H1 (cell line): ENCODE data around the gene SCN1B. TPM values are rescaled to one million over a fixed set of nuclear protein-coding genes. Genes with fewer than 3 reads are reported as not detected.
A peak's percentile ranks its signal among the peaks of the same experiment; 100 is the strongest.

ENCODE experiments used
- CTCF ChIA-PET: fragments of 300-600 bp; sonication (Branson Sonifier 250); formaldehyde crosslinking; loops from one replicate; lab custom pipeline; 2021; ENCODE audit not compliant: partially characterized antibody; lab: Charles Lee
- POLR2A ChIA-PET: fragments of 300-600 bp; sonication (Branson Sonifier 250); formaldehyde crosslinking; loops from one replicate; lab custom pipeline; 2021; ENCODE audit warnings: inconsistent platforms; ENCODE audit not compliant: partially characterized antibody; lab: Charles Lee
- DNase-seq, 2 experiments: peaks; one replicate each; pipeline versions ENCODE4 v3.0.0 to v3.0.0-alpha.2; 2010 to 2022; ENCODE audit warnings: low spot score in 2 of 2, low read depth in 1 of 2, mixed read lengths in 1 of 2
- FAIRE-seq: peaks from 2 replicates; lab custom pipeline; 2011; peaks lifted over from hg19 to GRCh38; lab: Jason Lieb, UNC
- H2AFZ ChIP-seq: 2 replicates; pipeline ENCODE4 v1.8.1; 2012; ENCODE audit warnings: low read length, inconsistent platforms
- H2AK5ac ChIP-seq: 2 replicates; pipeline ENCODE4 v1.6.1; 2013; ENCODE audit warnings: low read depth, low read length
- H2BK120ac ChIP-seq: replicated peaks from 2 replicates; pipeline ENCODE3; 2013; ENCODE audit warnings: low read depth, low read length, inconsistent platforms
- H2BK12ac ChIP-seq: 2 replicates; pipeline ENCODE4 v1.6.1; 2013; ENCODE audit warnings: low read depth, low read length
- H2BK15ac ChIP-seq: 2 replicates; pipeline ENCODE4 v1.6.1; 2013; ENCODE audit warnings: low read length
- H2BK20ac ChIP-seq: 2 replicates; pipeline ENCODE4 v1.6.1; 2013; ENCODE audit warnings: low read length
- H2BK5ac ChIP-seq: 2 replicates; pipeline ENCODE4 v1.6.1; 2013; ENCODE audit warnings: low read depth, low read length
- H3K14ac ChIP-seq: 2 replicates; pipeline ENCODE4 v1.6.1; 2013; ENCODE audit warnings: inconsistent platforms; ENCODE audit not compliant: insufficient read length
- H3K18ac ChIP-seq: 2 replicates; pipeline ENCODE4 v1.6.1; 2013; ENCODE audit warnings: low read length; ENCODE audit errors: extremely low read depth
- H3K23ac ChIP-seq: 2 replicates; pipeline ENCODE4 v1.6.1; 2013; ENCODE audit warnings: inconsistent platforms; ENCODE audit not compliant: insufficient read length
- H3K23me2 ChIP-seq: 2 replicates; pipeline ENCODE4 v1.6.1; 2013; ENCODE audit warnings: low read depth, low read length
- H3K27ac ChIP-seq: 2 replicates; pipeline ENCODE4 v1.6.1; 2011; ENCODE audit warnings: low read depth, low read length, inconsistent platforms
- H3K27me3 ChIP-seq, 4 experiments: replicated peaks in 1 of 4; 1 replicate in 1 of 4; 2 replicates in 3 of 4; pipeline versions ENCODE4 v1.6.1 to v1.8.1; 2011 to 2013; ENCODE audit warnings: low read length in 3 of 4, mild to moderate bottlenecking in 3 of 4, inconsistent platforms in 2 of 4, mixed read lengths in 2 of 4, moderate library complexity in 1 of 4; ENCODE audit not compliant: control insufficient read depth in 3 of 4, insufficient read depth in 3 of 4; ENCODE audit errors: extremely low read depth in 1 of 4
- H3K36me3 ChIP-seq, 4 experiments: 2 replicates each; pipeline versions ENCODE4 v1.6.1 to v1.8.1; 2011 to 2013; ENCODE audit warnings: mild to moderate bottlenecking in 4 of 4, low read length in 3 of 4, moderate library complexity in 2 of 4, control low read depth in 1 of 4, inconsistent platforms in 1 of 4; ENCODE audit not compliant: insufficient read depth in 4 of 4, control insufficient read depth in 2 of 4
- H3K4ac ChIP-seq: replicated peaks from 2 replicates; pipeline ENCODE3; 2013; ENCODE audit warnings: low read length, low read depth, mixed read lengths, inconsistent platforms; ENCODE audit not compliant: insufficient read length
- H3K4me1 ChIP-seq, 4 experiments: replicated peaks in 1 of 4; 1 replicate in 1 of 4; 2 replicates in 3 of 4; pipeline versions ENCODE4 v1.6.1 to v1.8.1; 2011 to 2013; ENCODE audit warnings: low read length in 3 of 4, inconsistent platforms in 2 of 4, mixed read lengths in 1 of 4; ENCODE audit not compliant: insufficient read depth in 4 of 4, control insufficient read depth in 3 of 4
- H3K4me2 ChIP-seq, 2 experiments: 2 replicates each; pipeline versions ENCODE4 v1.6.1 to v1.8.1; 2011 to 2013; ENCODE audit warnings: low read depth in 2 of 2, low read length in 2 of 2, control low read depth in 1 of 2, inconsistent platforms in 1 of 2, mild to moderate bottlenecking in 1 of 2; ENCODE audit not compliant: insufficient read depth in 1 of 2
- H3K4me3 ChIP-seq, 4 experiments: fragments of 200-600, 300-600 bp in 1 of 4; sonication (generic), shearing (Covaris generic), sonication (Bioruptor Twin) in 1 of 4; 2 replicates each; pipeline versions ENCODE4 v1.5.1 to v1.8.1; 2011 to 2016; ENCODE audit warnings: low read length in 4 of 4, low read depth in 3 of 4, control low read depth in 2 of 4, inconsistent platforms in 2 of 4, mild to moderate bottlenecking in 2 of 4, mixed read lengths in 1 of 4, moderate library complexity in 1 of 4; ENCODE audit not compliant: insufficient read depth in 2 of 4; ENCODE audit errors: extremely low read depth in 1 of 4
- H3K56ac ChIP-seq: replicated peaks from 2 replicates; pipeline ENCODE3; 2013; ENCODE audit warnings: low read depth, mild to moderate bottlenecking, mixed read lengths, low read length, inconsistent platforms; ENCODE audit not compliant: insufficient read length
- H3K79me1 ChIP-seq: 2 replicates; pipeline ENCODE4 v1.6.1; 2013; ENCODE audit warnings: low read depth, low read length, control low read depth
- H3K79me2 ChIP-seq, 2 experiments: 2 replicates each; pipeline versions ENCODE4 v1.6.1 to v1.8.1; 2012 to 2013; ENCODE audit warnings: low read length in 2 of 2, mild to moderate bottlenecking in 2 of 2, inconsistent platforms in 1 of 2; ENCODE audit not compliant: insufficient read depth in 2 of 2, control insufficient read depth in 1 of 2
- H3K9ac ChIP-seq, 4 experiments: replicated peaks in 1 of 4; 1 replicate in 1 of 4; 2 replicates in 3 of 4; pipeline versions ENCODE4 v1.6.1 to v1.8.1; 2011 to 2013; ENCODE audit warnings: low read depth in 3 of 4, low read length in 3 of 4, control low read depth in 2 of 4, mild to moderate bottlenecking in 2 of 4, moderate library complexity in 2 of 4, inconsistent platforms in 1 of 4; ENCODE audit errors: extremely low read depth in 1 of 4
- H3K9me3 ChIP-seq, 2 experiments: 2 replicates each; pipeline versions ENCODE4 v1.6.1 to v1.8.1; 2012 to 2013; ENCODE audit warnings: mild to moderate bottlenecking in 2 of 2, moderate library complexity in 2 of 2, control low read depth in 1 of 2, inconsistent platforms in 1 of 2, low read depth in 1 of 2, low read length in 1 of 2, mixed read lengths in 1 of 2; ENCODE audit not compliant: insufficient read depth in 2 of 2
- H4K20me1 ChIP-seq, 2 experiments: replicated peaks in 1 of 2; 2 replicates each; pipeline versions ENCODE3 to v1.8.1; 2011 to 2013; ENCODE audit warnings: inconsistent platforms in 2 of 2, low read length in 2 of 2, mild to moderate bottlenecking in 1 of 2; ENCODE audit not compliant: insufficient read depth in 2 of 2, control insufficient read depth in 1 of 2
- H4K5ac ChIP-seq: 2 replicates; pipeline ENCODE4 v1.6.1; 2013; ENCODE audit warnings: low read length, low read depth, mixed read lengths, inconsistent platforms; ENCODE audit not compliant: insufficient read length
- H4K8ac ChIP-seq: 2 replicates; pipeline ENCODE4 v1.8.0; 2013; ENCODE audit warnings: mild to moderate bottlenecking, moderate library complexity, low read length, inconsistent platforms; ENCODE audit not compliant: insufficient read depth; ENCODE audit errors: extremely low read depth
- H4K91ac ChIP-seq: replicated peaks from 2 replicates; pipeline ENCODE3; 2013; ENCODE audit warnings: low read length, mixed read lengths, inconsistent platforms; ENCODE audit not compliant: insufficient read length
- BRCA1 ChIP-seq: IDR thresholded peaks from 2 replicates; pipeline ENCODE4 v1.6.1; 2012; ENCODE audit warnings: low read depth, low read length, improper control_type of control experiment
- CBX5 ChIP-seq: fragments of 300-800, 300-1000 bp; sonication (generic); IDR thresholded peaks from 2 replicates; pipeline ENCODE4 v1.7.1; 2016; ENCODE audit warnings: antibody characterized with exemption, low read length, low read depth
- CBX8 ChIP-seq: fragments of 300-800, 300-1000 bp; sonication (generic); IDR thresholded peaks from 2 replicates; pipeline ENCODE4 v1.7.1; 2016; ENCODE audit warnings: low read depth, low read length, borderline replicate concordance
- CHD2 ChIP-seq: IDR thresholded peaks from 2 replicates; pipeline ENCODE4 v1.6.1; 2012; ENCODE audit warnings: low read length, improper control_type of control experiment
- EP300 ChIP-seq, 2 experiments: IDR thresholded peaks; 1 replicate in 1 of 2; 2 replicates in 1 of 2; pipeline ENCODE4 v1.6.1; 2011 to 2012; ENCODE audit warnings: low read depth in 2 of 2, low read length in 2 of 2, mild to moderate bottlenecking in 2 of 2, borderline replicate concordance in 1 of 2, inconsistent platforms in 1 of 2, moderate library complexity in 1 of 2
- JUN ChIP-seq: IDR thresholded peaks from 2 replicates; pipeline ENCODE4 v1.6.1; 2011; ENCODE audit warnings: low read depth, mild to moderate bottlenecking, improper control_type of control experiment, low read length
- JUND ChIP-seq: IDR thresholded peaks from 2 replicates; pipeline ENCODE4 v1.6.1; 2011; ENCODE audit warnings: mild to moderate bottlenecking, improper control_type of control experiment, low read length
- MAFK ChIP-seq: IDR thresholded peaks from 2 replicates; pipeline ENCODE4 v1.6.1; 2012; ENCODE audit warnings: low read depth, mild to moderate bottlenecking, improper control_type of control experiment, low read length
- NRF1 ChIP-seq: IDR thresholded peaks from 2 replicates; pipeline ENCODE4 v1.6.1; 2011; ENCODE audit warnings: mild to moderate bottlenecking, low read depth, low read length, improper control_type of control experiment
- PHF8 ChIP-seq: fragments of 200-600 bp; sonication (generic); conservative IDR thresholded peaks from 2 replicates; pipeline ENCODE4 v1.7.1; 2012; ENCODE audit warnings: low read depth, mild to moderate bottlenecking, inconsistent platforms, low read length, moderate library complexity
- SP2 ChIP-seq: IDR thresholded peaks from 2 replicates; pipeline ENCODE4 v1.6.1; 2012; ENCODE audit warnings: mild to moderate bottlenecking, low read length, inconsistent platforms
- SUZ12 ChIP-seq: fragments of 200-600 bp; sonication (generic); IDR thresholded peaks from 2 replicates; pipeline ENCODE4 v1.6.1; 2012; ENCODE audit warnings: mild to moderate bottlenecking, inconsistent platforms, low read length, moderate library complexity, mixed read lengths
- TAF1 ChIP-seq: IDR thresholded peaks from 2 replicates; pipeline ENCODE4 v1.6.1; 2011; ENCODE audit warnings: mild to moderate bottlenecking, low read depth, low read length
- TCF12 ChIP-seq: IDR thresholded peaks from 2 replicates; pipeline ENCODE4 v1.6.1; 2011; ENCODE audit warnings: low read depth, mild to moderate bottlenecking, low read length
- WGBS, 2 experiments: shearing (Covaris generic) in 1 of 2; methylation state at CpG; one replicate each; pipeline versions ENCODE4 v1.1.6 to v1.1.7; 2013 to 2015; ENCODE audit warnings: low lambda C conversion rate in 2 of 2, mixed read lengths in 2 of 2, inconsistent platforms in 1 of 2, low coverage in 1 of 2, missing lambda C conversion rate in 1 of 2; ENCODE audit not compliant: insufficient replicate concordance in 2 of 2, insufficient coverage in 1 of 2, insufficient read length in 1 of 2; ENCODE audit errors: extremely low coverage in 1 of 2, missing lambda C conversion rate in 1 of 2; 5-methylcytosine and 5-hydroxymethylcytosine counted together
- polyA plus RNA-seq, 7 experiments: library from polyadenylated mRNA; depleted of rRNA in 3 of 7; stranded (reverse) in 5 of 7; unstranded in 2 of 7; fragments of >200 nt in 5 of 7; fragments of 200-250 nt in 2 of 7; gene quantifications; 1 replicate in 5 of 7; 2 replicates in 1 of 7; 4 replicates in 1 of 7; pipeline versions ENCODE4 v1.2.1 to v1.2.3, GENCODE V29; 2011 to 2013; ENCODE audit warnings: missing spikeins in 2 of 7, mixed read lengths in 2 of 7
- total RNA-seq: library from RNA; stranded (reverse); fragmentation: NEBNext Ultra II Directional; extraction: Animal tissue kit (Norgen Biotek cat#: 25700); gene quantifications from 2 replicates; pipeline ENCODE4 v1.2.1, GENCODE V29; 2021

The SCN1B gene
- total and polyA plus RNA-seq, 2 of the 8 experiments (the other 6 are each of a cell fraction or from before 2014, with no cell fraction given), result 3.1 to 3.5 TPM

- H2AFZ ChIP-seq, result no peak overlapping the region
- 0 out of 2 replicates have a peak overlapping the region, but pooled peaks have one; percentile 78 for H2BK12ac ChIP-seq
- no peaks in the 10 kb centered on the region for H3K79me2 ChIP-seq
- H3K23ac ChIP-seq, result no peak overlapping the region
- H2BK15ac ChIP-seq, result peak overlapping the region; percentile 75; the same call in 1 of the 2 replicates
- peak overlapping the region; percentile 75; the same call in 1 of the 2 replicates for H2BK5ac ChIP-seq
- no peaks in the 10 kb centered on the region for H3K79me1 ChIP-seq
- no peak overlapping the region for H4K91ac ChIP-seq
- WGBS, 2 experiments, result 86% methylated on average over 3 of the region's 3 CpGs; no CpG with 5 or more reads in 1 of the 2 experiments
- no peak overlapping the region for H4K5ac ChIP-seq
- TF ChIP-seq NRF1 (no peak), CBX5 (no peak), PHF8 (no peak), SUZ12 (no peak), TAF1 (no peak), CHD2 (no peak), MAFK (no peak), BRCA1 (no peak), EP300 (IDR thresholded peaks at IDR 0.05; ENCODE audit: borderline replicate concordance in 1 of 2, low read depth in 2 of 2, low read length in 2 of 2) (no peak), TCF12 (no peak), CBX8 (no peak), JUN (no peak), SP2 (no peak), JUND (no peak)
- no peaks in the 10 kb centered on the region for H3K27me3 ChIP-seq
- H3K18ac ChIP-seq, result no peak overlapping the region
- H3K4me1 ChIP-seq, result peaks cover 3 to 13% (median 12%) of the 10 kb centered on the region in 4 experiments
- POLR2A ChIA-PET, result interaction anchor here (0.8 to 1.1 kb wide), 3 partner anchors 21 to 133 kb away, joined by 3 to 5 read pairs (median 3); no protein-coding TSS in a partner anchor
- no peak overlapping the region for H3K9ac ChIP-seq
- no peaks in the 10 kb centered on the region; the same call in 1 of the 2 replicates for H3K23me2 ChIP-seq
- no peak overlapping the region for H4K8ac ChIP-seq
- H2AK5ac ChIP-seq, result no peak overlapping the region
- FAIRE-seq (no peak), DNase-seq (no peak)
- H3K9me3 ChIP-seq, result peaks cover 3 to 4% of the 10 kb centered on the region in 2 experiments; a peak in 3 of 4 replicates
- no peak overlapping the region for H3K4ac ChIP-seq
- H2BK20ac ChIP-seq, result peak overlapping the region; percentile 75; the same call in 1 of the 2 replicates
- no peak overlapping the region for H2BK120ac ChIP-seq
- no peak overlapping the region for H3K27ac ChIP-seq
- H3K4me2 ChIP-seq, result no peak overlapping the region
- H4K20me1 ChIP-seq, result no peaks in the 10 kb centered on the region
- no peak overlapping the region for H3K56ac ChIP-seq
- H3K36me3 ChIP-seq, result no peaks in the 10 kb centered on the region
- no peak overlapping the region for H3K14ac ChIP-seq
- H3K4me3 ChIP-seq, result no peak overlapping the region
- CTCF ChIA-PET, result interaction anchor here (0.7 to 3.4 kb wide), 14 partner anchors 11 to 246 kb away, joined by 3 to 24 read pairs (median 8); partner anchors contain the start of genes FXYD3, FXYD7 and LGI4
Measured at GRCh38 chr19:35070471-35070870, 40.2 kb downstream of the SCN1B start.
